Measurements from ENCODE around the gene POLA2.

The POLA2 gene

GRCh38 chr11:65288706-65289536, 27.2 kb downstream of the POLA2 start:
- no peak for DNase-seq

- no peak for DNase-seq
Measured at GRCh38 chr11:65290448-65291165, 28.8 kb downstream of the POLA2 start.

GRCh38 chr11:65291613-65292012, 29.9 kb downstream of the POLA2 start:
- no peak for DNase-seq

- DNase-seq = no peak
Measured at GRCh38 chr11:65292890-65293289, 31.1 kb downstream of the POLA2 start.

GRCh38 chr11:65293909-65294381, 32.2 kb downstream of the POLA2 start:
- no peak for DNase-seq

GRCh38 chr11:65295001-65295400, 33.2 kb downstream of the POLA2 start:
- DNase-seq = no peak

- DNase-seq = no peak
Measured at GRCh38 chr11:65295571-65296341, 34.0 kb downstream of the POLA2 start.

DNA sequence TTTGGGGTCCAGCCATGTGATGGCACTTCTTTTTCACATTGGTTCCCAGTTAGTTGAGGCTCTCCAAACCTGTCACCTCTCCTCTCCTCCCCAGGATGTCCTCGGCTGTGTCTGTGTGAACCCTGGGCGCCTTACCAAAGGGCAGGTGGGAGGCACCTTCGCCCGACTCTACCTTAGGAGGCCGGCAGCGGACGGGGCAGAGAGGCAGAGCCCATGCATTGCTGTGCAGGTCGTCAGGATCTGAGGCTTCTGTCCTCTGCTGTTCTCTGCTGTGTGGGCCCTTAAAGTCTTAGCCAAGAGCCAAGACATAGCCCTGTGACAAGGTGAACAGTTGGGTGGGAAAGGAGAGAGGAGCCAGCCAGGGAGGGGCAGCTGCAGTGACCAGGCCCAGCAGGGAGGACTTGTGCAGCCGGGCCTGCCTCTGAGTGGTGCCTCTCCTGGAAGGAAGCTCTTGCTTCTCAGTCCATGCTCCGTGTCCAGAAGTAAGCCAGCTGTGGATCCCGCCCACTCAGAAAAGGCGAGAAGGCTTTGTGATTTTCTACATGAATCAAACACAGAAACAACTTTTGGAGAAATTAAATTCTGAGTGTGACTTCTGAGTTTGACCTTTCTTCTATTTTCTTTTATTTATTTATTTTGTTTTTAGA, 35.4 kb downstream of the POLA2 start:
- no peak for DNase-seq

GRCh38 chr11:65298131-65298535, 36.4 kb downstream of the POLA2 start:
- DNase-seq = no peak

- DNase-seq = no peak
Measured at GRCh38 chr11:65298655-65299179, 37.0 kb downstream of the POLA2 start.

DNA sequence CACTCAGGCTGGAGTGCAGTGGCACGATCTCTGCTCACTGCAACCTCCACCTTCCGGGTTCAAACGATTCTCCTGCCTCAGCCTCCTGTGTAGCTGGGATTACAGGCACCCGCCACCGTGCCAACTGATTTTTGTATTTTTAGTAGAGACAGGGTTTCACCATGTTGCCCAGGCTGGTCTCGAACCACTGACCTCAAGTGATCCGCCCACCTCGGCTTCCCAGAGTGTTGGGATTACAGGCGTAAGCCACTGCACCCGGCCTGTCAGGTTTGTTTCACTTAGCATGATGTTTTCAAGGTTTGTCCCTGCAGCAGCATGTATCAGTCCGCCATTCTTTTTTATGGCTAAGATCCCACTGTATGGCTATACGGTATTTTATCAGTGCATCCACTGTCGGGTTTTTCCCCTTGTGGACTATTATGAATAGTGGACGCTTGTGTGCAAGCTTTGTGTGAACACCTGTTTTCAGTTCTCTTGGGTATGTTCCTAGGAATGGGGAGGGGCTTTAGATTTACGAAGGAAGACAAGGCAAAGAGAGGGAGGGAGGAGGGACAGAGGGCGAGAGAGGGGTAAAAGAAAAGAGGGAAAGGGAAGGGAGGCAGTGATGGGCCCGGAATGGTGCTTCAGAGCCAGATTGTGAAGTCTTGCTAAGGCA, 39.0 kb downstream of the POLA2 start:
- no peak for DNase-seq

DNA sequence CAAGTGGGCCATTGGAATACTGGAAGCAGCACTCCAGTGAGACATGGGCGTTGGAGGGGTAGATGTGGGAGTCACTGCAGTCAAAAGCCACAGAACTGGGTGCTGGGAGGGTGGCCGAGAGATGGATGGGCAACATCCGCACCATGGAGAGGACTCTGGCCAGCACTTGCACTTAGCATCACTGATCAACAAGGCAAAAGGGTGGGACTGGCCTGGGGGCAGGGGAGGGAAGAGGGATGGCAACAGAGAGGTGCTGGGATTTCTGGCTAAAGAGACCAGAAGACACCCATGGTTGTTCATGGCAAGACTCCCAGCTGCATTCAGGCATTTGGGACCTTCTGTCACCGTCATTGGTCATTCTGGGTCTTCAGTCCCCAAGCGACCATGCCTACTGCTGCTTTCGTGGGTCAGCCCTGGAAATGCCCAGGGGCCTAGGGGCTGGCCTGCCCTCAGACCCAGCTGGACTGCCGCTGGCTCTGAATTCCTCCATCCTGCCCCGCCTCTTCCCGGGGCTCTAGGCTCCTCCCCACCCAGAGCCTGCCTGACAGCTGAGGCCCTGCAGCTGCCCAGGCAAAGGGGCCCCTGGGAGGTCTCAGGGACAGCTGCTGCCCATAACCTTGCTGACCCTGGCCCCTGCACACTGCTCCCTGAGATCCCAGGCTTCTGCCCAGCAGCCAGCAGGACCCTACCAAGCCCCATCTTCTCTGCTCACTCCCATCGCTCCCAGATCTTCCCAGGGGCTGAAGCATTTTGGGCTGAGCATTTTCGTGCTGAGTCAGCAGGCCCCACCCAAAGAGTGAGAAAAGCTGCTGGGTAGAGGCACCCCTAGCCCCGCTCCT, 39.9 kb downstream of the POLA2 start:
- no peak for DNase-seq

DNA sequence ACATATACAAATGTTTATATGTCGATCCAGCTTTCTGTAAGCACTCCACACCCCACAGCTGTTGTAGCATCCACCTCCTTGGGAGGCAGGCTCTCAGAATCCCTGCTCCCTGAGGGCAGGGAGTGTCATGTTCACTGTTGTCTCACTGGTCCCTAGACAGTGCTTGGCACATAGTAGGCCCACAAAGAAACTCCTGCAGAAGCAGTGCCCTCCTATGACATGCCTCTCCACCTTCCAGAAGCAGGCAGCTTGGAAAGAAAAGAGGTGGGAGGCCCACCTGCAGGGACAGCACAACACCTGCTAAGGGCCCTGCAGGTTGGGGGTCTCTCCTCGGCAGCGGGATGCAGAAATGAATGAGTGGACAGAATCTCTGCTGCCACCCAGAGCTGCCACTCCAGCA, 41.8 kb downstream of the POLA2 start:
- DNase-seq = no peak

- DNase-seq = no peak
Measured at GRCh38 chr11:65304110-65304509, 42.3 kb downstream of the POLA2 start.

DNA sequence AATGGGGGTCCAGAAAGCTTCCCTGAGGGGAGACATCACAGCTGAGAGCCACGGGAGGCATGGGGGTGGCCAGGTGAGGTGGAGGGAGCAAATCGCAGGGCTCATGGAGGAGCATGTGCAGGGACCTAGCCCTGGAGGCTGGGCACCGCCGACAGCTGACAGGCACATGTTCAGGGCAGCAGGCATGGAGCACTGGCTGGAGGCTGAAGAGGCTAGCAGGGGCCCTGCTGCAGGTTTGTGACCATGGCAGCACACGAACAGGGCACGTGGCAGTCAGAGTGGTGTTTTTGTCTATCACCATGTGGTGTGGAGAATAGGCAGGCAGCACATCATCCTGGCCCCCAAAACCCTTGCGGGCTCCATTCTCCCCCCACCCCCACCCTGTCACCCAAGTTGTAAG, 42.9 kb downstream of the POLA2 start:
- no peak for DNase-seq

GRCh38 chr11:65305501-65306268, 43.9 kb downstream of the POLA2 start:
- DNase-seq = no peak

DNA sequence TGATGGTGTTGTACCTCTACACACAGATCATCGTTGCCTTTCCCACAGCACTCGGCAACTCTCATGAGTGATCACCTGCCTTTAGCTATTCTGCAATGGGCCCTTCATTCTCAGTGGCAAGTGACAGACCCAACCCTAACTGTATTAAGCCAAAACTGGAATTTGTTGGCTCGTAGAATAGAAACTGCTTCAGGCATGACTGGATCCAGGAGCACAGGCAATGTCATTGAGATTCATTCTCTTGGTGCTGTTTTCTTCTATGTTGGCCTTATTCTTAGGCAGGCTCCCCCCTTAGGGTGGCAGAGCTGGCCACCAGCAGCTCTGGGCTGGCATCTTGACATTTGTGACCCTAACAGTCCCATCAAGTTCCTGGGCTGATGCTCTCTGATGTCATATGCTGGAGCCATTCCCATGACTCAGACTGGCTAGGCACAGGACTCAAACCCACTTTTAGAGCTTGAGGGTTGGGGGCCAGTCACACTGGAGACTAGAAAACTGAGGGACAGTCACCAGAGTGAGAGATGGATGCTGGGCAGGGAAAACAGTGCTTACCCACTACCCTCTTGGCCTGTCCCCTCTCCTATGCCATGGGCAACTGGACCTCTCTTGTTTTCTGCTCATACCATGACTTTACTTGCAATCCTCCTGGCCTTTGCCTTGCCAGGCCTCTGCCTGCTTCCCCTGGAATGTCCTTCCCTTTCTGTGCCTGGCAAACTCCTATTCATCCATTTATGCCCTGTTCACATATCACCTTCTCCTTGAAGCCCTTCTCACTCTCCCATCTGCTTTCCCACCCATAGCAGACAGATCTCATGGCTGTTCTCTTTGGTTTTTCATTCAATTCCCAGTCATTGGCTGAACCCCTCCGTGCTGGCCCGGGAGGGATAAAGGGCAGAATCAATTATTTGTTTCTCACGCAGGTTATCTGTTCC, 45.8 kb downstream of the POLA2 start:
- no peak for DNase-seq

DNA sequence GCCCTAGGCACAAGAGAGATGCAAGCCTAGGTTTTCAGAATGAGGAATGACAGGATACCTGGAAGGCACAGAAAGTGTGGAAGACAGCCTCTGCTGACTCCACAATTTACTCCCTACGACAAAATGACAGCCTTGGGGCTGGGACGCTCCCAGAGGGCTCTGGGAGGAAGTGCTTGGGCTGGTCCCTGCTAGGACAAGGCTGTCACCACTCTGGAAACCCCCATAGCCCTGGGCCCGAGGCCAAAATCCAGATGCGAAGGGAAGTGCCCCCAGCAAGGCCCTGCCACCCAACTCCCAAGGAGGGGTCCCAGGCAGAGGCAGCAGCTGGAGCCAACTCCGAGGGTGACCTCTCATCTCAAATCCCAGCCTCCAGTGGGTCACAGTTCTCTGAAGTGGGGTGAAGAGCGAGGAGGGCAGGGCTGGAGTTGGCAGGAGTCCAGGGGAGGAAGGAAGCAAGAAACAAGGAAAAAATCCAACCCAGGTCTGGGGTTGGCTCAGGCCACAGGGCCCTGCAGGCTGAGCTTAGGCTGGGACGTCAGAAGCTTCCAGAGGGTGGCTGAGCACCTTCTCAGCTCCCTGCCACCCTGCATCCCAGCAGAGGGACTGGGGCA, 46.6 kb downstream of the POLA2 start:
- DNase-seq = no peak

DNA sequence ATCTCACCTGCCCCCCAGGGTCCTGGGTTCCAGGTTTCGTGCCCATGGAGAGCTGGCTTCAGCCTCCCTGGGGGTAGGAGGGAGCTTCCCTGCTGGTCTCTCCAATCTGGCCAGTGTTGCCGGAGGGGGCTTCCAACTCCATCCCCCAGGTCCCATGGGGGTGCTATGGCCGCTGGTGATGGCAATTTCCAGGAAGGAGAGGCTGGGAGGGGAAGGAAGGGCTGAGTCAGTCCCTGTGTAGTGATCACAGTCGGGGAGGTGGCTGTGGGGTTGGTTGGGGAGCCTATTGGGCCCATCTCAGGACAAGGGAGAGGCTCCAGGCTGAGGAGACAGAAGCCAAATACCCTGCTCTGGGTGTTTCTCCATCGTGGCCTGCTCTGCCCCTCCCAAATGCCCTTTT, 47.2 kb downstream of the POLA2 start:
- DNase-seq = no peak

Data from DMS153 (cell line).